ENCODE measurements around the gene DACT1. TPM values are rescaled to one million over a fixed set of nuclear protein-coding genes. Genes with fewer than 3 reads are reported as not detected.

DACT1 gene
- total and polyA plus RNA-seq, 2 of the 13 experiments (the other 11 are each of a cell fraction or from before 2014, with no cell fraction given) = 0.01 TPM; not detected in 1

DNA sequence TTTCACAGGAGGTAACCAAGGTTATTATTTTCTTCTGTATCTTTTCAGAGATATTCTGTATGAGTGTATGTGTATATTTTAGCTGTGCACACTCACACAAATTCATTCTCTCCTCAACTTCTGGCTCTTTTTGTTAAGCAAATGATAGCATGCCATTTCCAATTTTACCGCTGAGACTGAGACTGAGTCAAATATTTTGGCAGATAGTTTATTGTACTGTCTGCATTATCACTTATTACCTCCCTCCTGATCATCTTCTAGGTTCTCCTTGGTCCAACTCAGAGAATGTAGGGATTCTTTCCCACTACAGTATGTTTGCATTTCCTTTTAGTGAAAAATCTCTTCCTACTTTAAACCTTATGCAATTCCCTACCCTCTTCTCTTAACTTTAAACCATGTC, 33.3 kb downstream of the DACT1 start (continued):
- TF ChIP-seq, protein P1, sequence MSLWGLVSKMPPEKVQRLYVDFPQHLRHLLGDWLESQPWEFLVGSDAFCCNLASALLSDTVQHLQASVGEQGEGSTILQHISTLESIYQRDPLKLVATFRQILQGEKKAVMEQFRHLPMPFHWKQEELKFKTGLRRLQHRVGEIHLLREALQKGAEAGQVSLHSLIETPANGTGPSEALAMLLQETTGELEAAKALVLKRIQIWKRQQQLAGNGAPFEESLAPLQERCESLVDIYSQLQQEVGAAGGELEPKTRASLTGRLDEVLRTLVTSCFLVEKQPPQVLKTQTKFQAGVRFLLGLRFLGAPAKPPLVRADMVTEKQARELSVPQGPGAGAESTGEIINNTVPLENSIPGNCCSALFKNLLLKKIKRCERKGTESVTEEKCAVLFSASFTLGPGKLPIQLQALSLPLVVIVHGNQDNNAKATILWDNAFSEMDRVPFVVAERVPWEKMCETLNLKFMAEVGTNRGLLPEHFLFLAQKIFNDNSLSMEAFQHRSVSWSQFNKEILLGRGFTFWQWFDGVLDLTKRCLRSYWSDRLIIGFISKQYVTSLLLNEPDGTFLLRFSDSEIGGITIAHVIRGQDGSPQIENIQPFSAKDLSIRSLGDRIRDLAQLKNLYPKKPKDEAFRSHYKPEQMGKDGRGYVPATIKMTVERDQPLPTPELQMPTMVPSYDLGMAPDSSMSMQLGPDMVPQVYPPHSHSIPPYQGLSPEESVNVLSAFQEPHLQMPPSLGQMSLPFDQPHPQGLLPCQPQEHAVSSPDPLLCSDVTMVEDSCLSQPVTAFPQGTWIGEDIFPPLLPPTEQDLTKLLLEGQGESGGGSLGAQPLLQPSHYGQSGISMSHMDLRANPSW (CRISPR knock-in tag; IDR thresholded peaks at IDR 0.05; ENCODE audit: borderline replicate concordance) = no peak
- TF ChIP-seq ARNT2 (CRISPR knock-in tag; IDR thresholded peaks at IDR 0.05; ENCODE audit: low read depth) = no peak
- no peak for TF ChIP-seq KAT7 (CRISPR knock-in tag; IDR thresholded peaks at IDR 0.05; ENCODE audit: borderline replicate concordance)
- no peak for TF ChIP-seq ZNF879 (CRISPR knock-in tag; IDR thresholded peaks at IDR 0.05)
- no peak for TF ChIP-seq MAF1 (CRISPR knock-in tag; IDR thresholded peaks at IDR 0.05; ENCODE audit: borderline replicate concordance)
- TF ChIP-seq ZNF510 (CRISPR knock-in tag; IDR thresholded peaks at IDR 0.05; ENCODE audit: low read depth) = no peak
- TF ChIP-seq TAF15 (IDR thresholded peaks at IDR 0.05; ENCODE audit: low read depth, low read length, poor library complexity, severe bottlenecking) = no peak

DNA sequence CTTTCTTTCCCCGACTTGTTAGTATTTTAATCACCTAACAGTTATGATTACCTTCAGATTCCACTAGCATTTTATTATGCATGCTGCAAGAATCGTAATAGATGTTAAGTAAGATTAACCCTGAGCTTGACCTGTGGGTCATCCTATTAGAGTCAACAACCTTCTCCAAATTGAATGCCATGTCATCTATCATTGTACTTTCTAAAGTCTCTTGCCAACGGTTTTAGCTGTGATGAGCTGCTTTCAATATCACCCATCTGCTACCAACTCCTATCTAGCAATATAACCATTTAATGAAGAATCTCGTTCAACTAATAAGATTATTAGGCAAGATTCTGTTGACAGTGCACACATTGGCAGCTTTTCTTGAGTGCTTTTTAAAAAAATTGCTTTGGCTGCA, 33.7 kb downstream of the DACT1 start:
- BruUV-seq (replicated peaks) = no TSS peak
- intact Hi-C loops (cut with micrococcal nuclease; ENCODE audit: unreplicated experiment) = no loop called here
- POLR2A ChIA-PET = no interaction called here
- H3K27ac ChIP-seq (ENCODE audit: extremely low read length, insufficient read depth, low read length) = no peak overlapping the region
- in situ Hi-C loops (cut with HindIII; ENCODE audit: extremely low pct_ligation_motif_present, low pct_unique_long_range_greater_than_20kb) = no loop called here
- under 1% methylated on average over 4 of the region's 4 CpGs for WGBS (ENCODE audit: low lambda C conversion rate)
- H4K20me1 ChIP-seq (ENCODE audit: insufficient read depth, low read length) = no peaks in the 10 kb centered on the region
- FAIRE-seq (no peak), ATAC-seq (no peak), DNase-seq (ENCODE audit: low spot score) (no peak)
- no peaks in the 10 kb centered on the region for H3K9me3 ChIP-seq (ENCODE audit: low read length)
- no peak overlapping the region for H3K4me2 ChIP-seq (ENCODE audit: low read depth, low read length)
- H2AFZ ChIP-seq (ENCODE audit: low read length) = no peak overlapping the region
- peaks cover 0 to 4% of the 10 kb centered on the region in 2 experiments; a peak in 1 of 5 replicates for H3K27me3 ChIP-seq (ENCODE audit: control insufficient read depth in 1 of 2, insufficient read depth in 2 of 2, low read length in 2 of 2)
- no peaks in the 10 kb centered on the region for H3K4me1 ChIP-seq (ENCODE audit: insufficient read depth, low read length)
- H3K36me3 ChIP-seq (replicated peaks in 1 of 2; ENCODE audit: control insufficient read depth in 1 of 2, insufficient read depth in 2 of 2, low read length in 2 of 2) = no peaks in the 10 kb centered on the region
- no peak overlapping the region for H3K9ac ChIP-seq (ENCODE audit: insufficient read depth, low read depth, low read length)
- CTCF ChIA-PET (ENCODE audit: low intra/inter-chr PET ratio, low total read pairs) = no interaction called here
- H3K4me3 ChIP-seq (replicated peaks in 1 of 3; ENCODE audit: insufficient read depth in 1 of 3, low read depth in 2 of 3, low read length in 3 of 3) = no peak overlapping the region
- H3K79me2 ChIP-seq (ENCODE audit: insufficient read depth, low read length) = no peaks in the 10 kb centered on the region
- TF ChIP-seq THYN1 (CRISPR knock-in tag; IDR thresholded peaks at IDR 0.05; ENCODE audit: borderline replicate concordance, low read depth) = no peak
- TF ChIP-seq ZNF136 (CRISPR knock-in tag; IDR thresholded peaks at IDR 0.05; ENCODE audit: low read depth) = no peak
- TF ChIP-seq HOXA7 (CRISPR knock-in tag; IDR thresholded peaks at IDR 0.05) = no peak
- TF ChIP-seq TSC22D2 (CRISPR knock-in tag; IDR thresholded peaks at IDR 0.05; ENCODE audit: borderline replicate concordance) = no peak
- no peak for TF ChIP-seq BRCA1 (CRISPR knock-in tag; IDR thresholded peaks at IDR 0.05)
- TF ChIP-seq SP140L (CRISPR knock-in tag; IDR thresholded peaks at IDR 0.05; ENCODE audit: borderline replicate concordance) = no peak
- no peak for TF ChIP-seq ZNF557 (CRISPR knock-in tag; IDR thresholded peaks at IDR 0.05)
- no peak for TF ChIP-seq NR2F1 (CRISPR knock-in tag; IDR thresholded peaks at IDR 0.05)
- TF ChIP-seq, protein P2, sequence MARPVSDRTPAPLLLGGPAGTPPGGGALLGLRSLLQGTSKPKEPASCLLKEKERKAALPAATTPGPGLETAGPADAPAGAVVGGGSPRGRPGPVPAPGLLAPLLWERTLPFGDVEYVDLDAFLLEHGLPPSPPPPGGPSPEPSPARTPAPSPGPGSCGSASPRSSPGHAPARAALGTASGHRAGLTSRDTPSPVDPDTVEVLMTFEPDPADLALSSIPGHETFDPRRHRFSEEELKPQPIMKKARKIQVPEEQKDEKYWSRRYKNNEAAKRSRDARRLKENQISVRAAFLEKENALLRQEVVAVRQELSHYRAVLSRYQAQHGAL (CRISPR knock-in tag; IDR thresholded peaks at IDR 0.05; ENCODE audit: not compliant biosample characterization) = no peak
- TF ChIP-seq KLF16 (CRISPR knock-in tag; IDR thresholded peaks at IDR 0.05) = no peak
- TF ChIP-seq SALL2 (CRISPR knock-in tag; IDR thresholded peaks at IDR 0.05) = no peak
- TF ChIP-seq ZNF841 (CRISPR knock-in tag; IDR thresholded peaks at IDR 0.05; ENCODE audit: borderline replicate concordance) = no peak
- no peak for TF ChIP-seq ZZZ3 (CRISPR knock-in tag; IDR thresholded peaks at IDR 0.05; ENCODE audit: borderline replicate concordance)
- no peak for TF ChIP-seq NR2C2 (CRISPR knock-in tag; IDR thresholded peaks at IDR 0.05; ENCODE audit: borderline replicate concordance)
- no peak for TF ChIP-seq ZNF160 (CRISPR knock-in tag; IDR thresholded peaks at IDR 0.05)
- TF ChIP-seq MTF1 (CRISPR knock-in tag; IDR thresholded peaks at IDR 0.05) = no peak

Data from HepG2 (cell line).